ENCODE results near the gene ATRN.

GRCh38 chr20:3510110-3510509, 39.3 kb downstream of the ATRN start:
- TF ChIP-seq CTCF (conservative IDR thresholded peaks at IDR 0.05; ENCODE audit: low read length): no peak
- TF ChIP-seq EZH2phosphoT487 (IDR thresholded peaks at IDR 0.05; ENCODE audit: borderline replicate concordance): no peak

Data from Loucy (cell line).